ENCODE results near the gene UNKL.

GRCh38 chr16:1433756-1434155, 19.3 kb upstream of the UNKL start:
- TF ChIP-seq POLR2A (IDR thresholded peaks at IDR 0.05), result no peak
- no peak for TF ChIP-seq CTCF (IDR thresholded peaks at IDR 0.05)
